ENCODE data around the gene CNKSR1. TPM values are rescaled to one million over a fixed set of nuclear protein-coding genes. Genes with fewer than 3 reads are reported as not detected.

The CNKSR1 gene
- total and polyA plus RNA-seq, 2 of the 4 experiments (the other 2 are of a cell fraction): 0.43 TPM; not detected in 1

GRCh38 chr1:26161415-26162219, 15.7 kb upstream of the CNKSR1 start:
- Histone ChIP-seq H3K9ac (ENCODE audit: low read depth, low read length) (no peak overlapping the region), H2AK5ac (ENCODE audit: low read depth, low read length) (no peak overlapping the region), H2BK15ac (ENCODE audit: low read depth, low read length) (no peak overlapping the region), H2AK9ac (replicated peaks; ENCODE audit: low read depth, low read length, poor library complexity) (peak overlapping the region; percentile 58), H2BK120ac (ENCODE audit: low read depth, low read length) (no peak overlapping the region), H3K9me1 (ENCODE audit: insufficient read depth, low read length) (no peaks in the 10 kb centered on the region), H4K5ac (ENCODE audit: low read depth, low read length) (no peak overlapping the region), H2BK20ac (ENCODE audit: low read depth, low read length) (no peak overlapping the region), H2AFZ (replicated peaks; ENCODE audit: low read length, poor library complexity) (peak overlapping the region; percentile 89), H3K4me3 (ENCODE audit: insufficient read depth, low read depth, low read length) (peak overlapping the region; percentile 41), H2BK5ac (ENCODE audit: low read depth, low read length, poor library complexity, severe bottlenecking) (no peak overlapping the region), H3K79me1 (ENCODE audit: low read depth in 1 of 2, low read length in 2 of 2) (no peaks in the 10 kb centered on the region), H3K18ac (ENCODE audit: low read depth, low read length) (no peak overlapping the region), H4K8ac (ENCODE audit: low read depth in 2 of 2, low read length in 2 of 2) (no peak overlapping the region), H3K23ac (ENCODE audit: low read depth, low read length) (no peak overlapping the region), H4K20me1 (ENCODE audit: insufficient read depth, low read length) (no peaks in the 10 kb centered on the region), H3K14ac (replicated peaks; ENCODE audit: low read depth, low read length) (no peak overlapping the region), H3K27me3 (ENCODE audit: control insufficient read depth, insufficient read depth, low read length) (peaks cover 31% of the 10 kb centered on the region; the same call in 1 of the 2 replicates), H3K56ac (ENCODE audit: extremely low read depth, insufficient read depth, low read length) (no peak overlapping the region), H3K4me1 (ENCODE audit: control insufficient read depth, insufficient read depth, low read length) (peaks cover 4% of the 10 kb centered on the region), H3K9me3 (ENCODE audit: control insufficient read depth, insufficient read depth, low read length) (no peaks in the 10 kb centered on the region), H3K4ac (ENCODE audit: low read depth, low read length) (no peak overlapping the region), H3K36me3 (ENCODE audit: control insufficient read depth, insufficient read depth, low read length) (no peaks in the 10 kb centered on the region), H3K4me2 (ENCODE audit: low read depth, low read length) (peak overlapping the region; percentile 78), H3K27ac (ENCODE audit: insufficient read depth, low read length) (no peak overlapping the region; the same call in 1 of the 2 replicates), H4K91ac (ENCODE audit: insufficient read depth, low read depth, low read length) (no peak overlapping the region)
- 2% methylated on average over 64 of the region's 98 CpGs; no CpG with 5 or more reads in 1 of the 2 experiments for WGBS, 2 experiments (ENCODE audit: extremely low coverage in 2 of 2, insufficient read length in 1 of 2)
- DNase-seq (peak; percentile 31), ATAC-seq (ENCODE audit: low read depth) (peak; percentile 74)
- dilution Hi-C loops (cut with HindIII; ENCODE audit: low sequenced_read_pairs, unreplicated experiment): no loop called here
- no TSS peak for BruUV-seq (replicated peaks)
- CTCF ChIA-PET: no interaction called here
- POLR2A ChIA-PET (ENCODE audit: unreplicated experiment): no interaction called here
- no peak for TF ChIP-seq RAD21 (IDR thresholded peaks at IDR 0.05; ENCODE audit: low read length)
- no peak for TF ChIP-seq MAZ (IDR thresholded peaks at IDR 0.05; ENCODE audit: borderline replicate concordance, low read depth, low read length)
- no peak for TF ChIP-seq MXI1 (IDR thresholded peaks at IDR 0.05; ENCODE audit: borderline replicate concordance, low read depth, low read length)
- no peak for TF ChIP-seq USF2 (IDR thresholded peaks at IDR 0.05; ENCODE audit: low read depth, low read length)
- no peak for TF ChIP-seq SMC3 (IDR thresholded peaks at IDR 0.05; ENCODE audit: low read depth, low read length)
- no peak for TF ChIP-seq RCOR1 (IDR thresholded peaks at IDR 0.05; ENCODE audit: insufficient replicate concordance, low read length)
- no peak for TF ChIP-seq NFE2L2 (IDR thresholded peaks at IDR 0.05; ENCODE audit: low read depth, low read length)
- TF ChIP-seq CEBPB (IDR thresholded peaks at IDR 0.05; ENCODE audit: low read depth, low read length): no peak
- no peak for TF ChIP-seq RFX5 (IDR thresholded peaks at IDR 0.05; ENCODE audit: low read depth, low read length)
- no peak for TF ChIP-seq POLR2A (IDR thresholded peaks at IDR 0.05; ENCODE audit: low read depth, low read length)
- in situ Hi-C loops (cut with MboI; ENCODE audit: low sequenced_read_pairs): no loop called here
- intact Hi-C loops (cut with micrococcal nuclease): no loop called here

All from IMR-90 (cell line).